Skeletal muscle tissue (tissue), 4 donors: ENCODE results near the gene TLCD3B. TPM values are rescaled to one million over a fixed set of nuclear protein-coding genes. Genes with fewer than 3 reads are reported as not detected.

Source experiments
- H3K27ac ChIP-seq: one replicate; pipeline ENCODE4 v1.7.0; 2013; ENCODE audit warnings: mild to moderate bottlenecking, low read depth, low read length, inconsistent platforms
- H3K27me3 ChIP-seq, 3 donors: one replicate each; pipeline ENCODE4 v1.7.0; 2013; ENCODE audit warnings: low read length in 3 of 3; ENCODE audit not compliant: control insufficient read depth in 3 of 3, insufficient read depth in 3 of 3
- H3K36me3 ChIP-seq, 3 donors: one replicate each; pipeline ENCODE4 v1.7.0; 2013; ENCODE audit warnings: low read length in 3 of 3; ENCODE audit not compliant: control insufficient read depth in 3 of 3, insufficient read depth in 3 of 3
- H3K4me1 ChIP-seq, 3 donors: one replicate each; pipeline ENCODE4 v1.7.0; 2013; ENCODE audit warnings: low read length in 3 of 3, mild to moderate bottlenecking in 3 of 3; ENCODE audit not compliant: control insufficient read depth in 3 of 3, insufficient read depth in 3 of 3
- H3K4me3 ChIP-seq, 3 donors: one replicate each; pipeline ENCODE4 v1.7.0; 2013; ENCODE audit warnings: low read length in 3 of 3
- H3K9ac ChIP-seq, 3 donors: one replicate each; pipeline ENCODE4 v1.7.0; 2013; ENCODE audit warnings: low read length in 3 of 3, mild to moderate bottlenecking in 3 of 3, moderate library complexity in 2 of 3, low read depth in 1 of 3
- H3K9me3 ChIP-seq, 3 donors: one replicate each; pipeline ENCODE4 v1.7.0; 2013; ENCODE audit warnings: low read length in 3 of 3; ENCODE audit not compliant: control insufficient read depth in 3 of 3
- total RNA-seq: library from RNA; depleted of rRNA; stranded (reverse); fragments of >200 nt; gene quantifications from one replicate; pipeline ENCODE4 v1.2.3, GENCODE V29; 2014
- donor health status: Osteomylitis.

Gene TLCD3B
- total RNA-seq, 1 donor from 2014 or later, result 0.52 TPM

GRCh38 chr16:29992344-29992967, 38.6 kb downstream of the TLCD3B start:
- no peak overlapping the region for H3K9ac ChIP-seq
- peaks cover 0 to 3% (median 0%) of the 10 kb centered on the region in 3 donors for H3K27me3 ChIP-seq
- peaks cover 47 to 58% (median 49%) of the 10 kb centered on the region in 3 donors for H3K36me3 ChIP-seq
- no peak overlapping the region for H3K27ac ChIP-seq
- peaks cover 18 to 34% (median 20%) of the 10 kb centered on the region in 3 donors for H3K4me1 ChIP-seq
- H3K9me3 ChIP-seq, result no peaks in the 10 kb centered on the region
- H3K4me3 ChIP-seq, result no peak overlapping the region

- H3K36me3 ChIP-seq, result peaks cover 55 to 64% (median 58%) of the 10 kb centered on the region in 3 donors
Measured at GRCh38 chr16:29991571-29991904, 39.5 kb downstream of the TLCD3B start.

GRCh38 chr16:29990883-29991570, 40.0 kb downstream of the TLCD3B start:
- no peak overlapping the region for H3K27ac ChIP-seq
- H3K9ac ChIP-seq, result no peak overlapping the region
- no peaks in the 10 kb centered on the region for H3K9me3 ChIP-seq
- H3K4me1 ChIP-seq, result peaks cover 11 to 24% (median 13%) of the 10 kb centered on the region in 3 donors
- H3K36me3 ChIP-seq, result peaks cover 60 to 69% (median 63%) of the 10 kb centered on the region in 3 donors
- peaks cover 0 to 3% (median 0%) of the 10 kb centered on the region in 3 donors for H3K27me3 ChIP-seq
- no peak overlapping the region for H3K4me3 ChIP-seq

More at GRCh38 chr16:29991571-29991904, 39.5 kb downstream of the TLCD3B start:
- Histone ChIP-seq H3K4me1 (peaks cover 13 to 28% (median 16%) of the 10 kb centered on the region in 3 donors), H3K4me3 (no peak overlapping the region), H3K27ac (no peak overlapping the region), H3K27me3 (peaks cover 0 to 3% (median 0%) of the 10 kb centered on the region in 3 donors), H3K9me3 (no peaks in the 10 kb centered on the region), H3K9ac (no peak overlapping the region)

DNA sequence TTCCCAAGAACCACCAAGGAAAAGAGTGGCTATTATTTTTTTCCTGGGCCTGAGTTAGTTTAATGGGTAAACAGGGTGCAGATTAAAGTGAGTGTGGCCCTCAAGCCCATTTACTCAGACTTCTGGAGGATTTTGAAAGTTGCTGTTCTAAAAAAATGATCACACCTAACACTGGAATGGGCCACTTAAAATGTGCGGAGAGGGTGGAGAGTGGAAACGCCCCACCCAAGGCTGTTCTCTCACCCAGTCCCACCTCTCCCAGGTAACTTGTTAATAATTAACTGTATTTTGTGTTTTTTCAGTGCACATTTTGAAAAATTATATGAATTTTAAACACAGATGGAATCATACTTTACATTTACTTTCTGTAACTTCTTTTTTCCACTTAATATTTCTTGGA, 41.0 kb downstream of the TLCD3B start:
- Histone ChIP-seq H3K9ac (no peak overlapping the region), H3K36me3 (peaks cover 70 to 79% (median 73%) of the 10 kb centered on the region in 3 donors)

GRCh38 chr16:29989111-29989858, 41.8 kb downstream of the TLCD3B start:
- Histone ChIP-seq H3K4me3 (no peak overlapping the region), H3K36me3 (peaks cover 77 to 87% (median 80%) of the 10 kb centered on the region in 3 donors), H3K4me1 (peaks cover under 1 to 12% (median 4%) of the 10 kb centered on the region in 3 donors), H3K27ac (no peak overlapping the region), H3K9me3 (no peaks in the 10 kb centered on the region), H3K27me3 (no peaks in the 10 kb centered on the region), H3K9ac (no peak overlapping the region)

More for the DNA sequence above, 41.0 kb downstream of the TLCD3B start:
- Histone ChIP-seq H3K27me3 (no peaks in the 10 kb centered on the region), H3K27ac (no peak overlapping the region), H3K9me3 (no peaks in the 10 kb centered on the region), H3K4me1 (peaks cover 8 to 16% (median 10%) of the 10 kb centered on the region in 3 donors), H3K4me3 (no peak overlapping the region)

DNA sequence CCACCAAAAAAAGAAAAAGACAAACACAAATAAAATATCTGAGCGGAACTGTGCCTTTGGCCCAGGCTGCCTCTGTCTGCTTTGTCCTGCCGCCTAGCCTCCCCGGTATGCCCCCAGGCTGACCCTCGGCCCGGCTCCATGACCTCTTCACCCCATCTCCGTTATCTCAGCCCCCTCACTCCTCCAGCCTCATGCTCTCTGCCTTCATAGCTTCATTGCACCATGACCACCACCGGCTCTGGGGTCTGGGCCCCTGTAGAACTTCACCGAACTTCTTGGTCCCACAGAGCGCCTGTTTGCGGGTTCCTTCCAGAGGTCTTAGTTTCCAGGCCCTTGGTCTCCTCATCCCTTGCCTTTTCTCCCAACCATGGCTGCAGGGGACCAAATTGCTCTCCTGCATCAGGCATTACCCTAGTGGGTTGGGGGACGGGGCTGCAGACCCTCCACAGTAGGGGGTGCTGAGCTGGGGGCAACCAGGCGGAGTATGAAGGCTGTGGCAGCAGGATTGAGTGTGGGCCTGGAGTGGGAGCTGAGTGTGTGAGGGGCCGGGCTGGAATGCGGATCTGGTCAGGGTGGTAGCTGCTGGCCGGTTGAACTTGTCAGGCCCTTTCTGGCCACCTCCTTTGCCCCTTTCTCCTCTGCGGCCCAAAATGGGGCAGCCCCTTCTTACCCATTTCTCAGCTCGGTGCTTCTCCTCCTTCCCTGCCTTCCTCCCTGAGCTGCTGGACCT, 42.6 kb downstream of the TLCD3B start:
- H3K27me3 ChIP-seq, result no peaks in the 10 kb centered on the region
- H3K27ac ChIP-seq, result no peak overlapping the region
- H3K36me3 ChIP-seq, result peaks cover 80 to 91% (median 84%) of the 10 kb centered on the region in 3 donors
- H3K4me1 ChIP-seq, result peaks cover 0 to 9% (median 2%) of the 10 kb centered on the region in 3 donors
- no peak overlapping the region for H3K9ac ChIP-seq
- H3K9me3 ChIP-seq, result no peaks in the 10 kb centered on the region
- no peak overlapping the region for H3K4me3 ChIP-seq

DNA sequence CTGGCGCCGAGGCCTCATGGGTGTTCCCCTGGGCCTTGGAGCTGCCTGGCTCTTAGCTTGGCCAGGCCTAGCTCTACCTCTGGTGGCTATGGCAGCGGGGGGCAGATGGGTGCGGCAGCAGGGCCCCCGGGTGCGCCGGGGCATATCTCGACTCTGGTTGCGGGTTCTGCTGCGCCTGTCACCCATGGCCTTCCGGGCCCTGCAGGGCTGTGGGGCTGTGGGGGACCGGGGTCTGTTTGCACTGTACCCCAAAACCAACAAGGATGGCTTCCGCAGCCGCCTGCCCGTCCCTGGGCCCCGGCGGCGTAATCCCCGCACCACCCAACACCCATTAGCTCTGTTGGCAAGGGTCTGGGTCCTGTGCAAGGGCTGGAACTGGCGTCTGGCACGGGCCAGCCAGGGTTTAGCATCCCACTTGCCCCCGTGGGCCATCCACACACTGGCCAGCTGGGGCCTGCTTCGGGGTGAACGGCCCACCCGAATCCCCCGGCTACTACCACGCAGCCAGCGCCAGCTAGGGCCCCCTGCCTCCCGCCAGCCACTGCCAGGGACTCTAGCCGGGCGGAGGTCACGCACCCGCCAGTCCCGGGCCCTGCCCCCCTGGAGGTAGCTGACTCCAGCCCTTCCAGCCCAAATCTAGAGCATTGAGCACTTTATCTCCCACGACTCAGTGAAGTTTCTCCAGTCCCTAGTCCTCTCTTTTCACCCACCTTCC, 43.5 kb downstream of the TLCD3B start:
- H3K4me1 ChIP-seq, result peaks cover 0 to 7% (median 2%) of the 10 kb centered on the region in 3 donors
- H3K9me3 ChIP-seq, result no peaks in the 10 kb centered on the region
- H3K4me3 ChIP-seq, result no peak overlapping the region
- no peak overlapping the region for H3K9ac ChIP-seq
- H3K27ac ChIP-seq, result no peak overlapping the region
- H3K27me3 ChIP-seq, result no peaks in the 10 kb centered on the region
- peaks cover 80 to 91% (median 87%) of the 10 kb centered on the region in 3 donors for H3K36me3 ChIP-seq

DNA sequence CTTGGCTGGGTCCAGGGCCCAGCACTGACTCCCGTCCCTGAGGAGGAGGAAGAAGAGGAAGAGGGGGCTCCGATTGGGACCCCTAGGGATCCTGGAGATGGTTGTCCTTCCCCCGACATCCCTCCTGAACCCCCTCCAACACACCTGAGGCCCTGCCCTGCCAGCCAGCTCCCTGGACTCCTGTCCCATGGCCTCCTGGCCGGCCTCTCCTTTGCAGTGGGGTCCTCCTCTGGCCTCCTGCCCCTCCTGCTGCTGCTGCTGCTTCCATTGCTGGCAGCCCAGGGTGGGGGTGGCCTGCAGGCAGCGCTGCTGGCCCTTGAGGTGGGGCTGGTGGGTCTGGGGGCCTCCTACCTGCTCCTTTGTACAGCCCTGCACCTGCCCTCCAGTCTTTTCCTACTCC, 44.1 kb downstream of the TLCD3B start:
- H3K4me3 ChIP-seq, result no peak overlapping the region
- no peaks in the 10 kb centered on the region for H3K27me3 ChIP-seq
- H3K4me1 ChIP-seq, result peaks cover 0 to 4% (median 2%) of the 10 kb centered on the region in 3 donors
- H3K27ac ChIP-seq, result no peak overlapping the region
- peaks cover 82 to 91% (median 86%) of the 10 kb centered on the region in 3 donors for H3K36me3 ChIP-seq
- no peaks in the 10 kb centered on the region for H3K9me3 ChIP-seq
- no peak overlapping the region for H3K9ac ChIP-seq

- peaks cover 88 to 95% (median 89%) of the 10 kb centered on the region in 3 donors for H3K36me3 ChIP-seq
- no peaks in the 10 kb centered on the region for H3K27me3 ChIP-seq
Measured at GRCh38 chr16:29986231-29986630, 44.8 kb downstream of the TLCD3B start.

More at GRCh38 chr16:29986231-29986630, 44.8 kb downstream of the TLCD3B start:
- Histone ChIP-seq H3K9me3 (no peaks in the 10 kb centered on the region), H3K4me1 (peaks cover 0 to 4% (median 2%) of the 10 kb centered on the region in 3 donors), H3K27ac (no peak overlapping the region), H3K4me3 (no peak overlapping the region), H3K9ac (no peak overlapping the region)
